GM12892 (cell line): ENCODE results near the gene PPP2R2C.

Source experiments
- POLR2A ChIP-seq: IDR thresholded peaks from 2 replicates; pipeline ENCODE4 v1.6.1; 2011; ENCODE audit warnings: low read depth, low read length, control low read depth
- POLR2AphosphoS5 ChIP-seq: IDR thresholded peaks from 2 replicates; pipeline ENCODE4 v1.6.1; 2011; ENCODE audit warnings: low read depth, low read length, control low read depth
- TAF1 ChIP-seq: IDR thresholded peaks from 2 replicates; pipeline ENCODE4 v1.6.1; 2011; ENCODE audit warnings: low read depth, mild to moderate bottlenecking, control low read depth, low read length, borderline replicate concordance

DNA sequence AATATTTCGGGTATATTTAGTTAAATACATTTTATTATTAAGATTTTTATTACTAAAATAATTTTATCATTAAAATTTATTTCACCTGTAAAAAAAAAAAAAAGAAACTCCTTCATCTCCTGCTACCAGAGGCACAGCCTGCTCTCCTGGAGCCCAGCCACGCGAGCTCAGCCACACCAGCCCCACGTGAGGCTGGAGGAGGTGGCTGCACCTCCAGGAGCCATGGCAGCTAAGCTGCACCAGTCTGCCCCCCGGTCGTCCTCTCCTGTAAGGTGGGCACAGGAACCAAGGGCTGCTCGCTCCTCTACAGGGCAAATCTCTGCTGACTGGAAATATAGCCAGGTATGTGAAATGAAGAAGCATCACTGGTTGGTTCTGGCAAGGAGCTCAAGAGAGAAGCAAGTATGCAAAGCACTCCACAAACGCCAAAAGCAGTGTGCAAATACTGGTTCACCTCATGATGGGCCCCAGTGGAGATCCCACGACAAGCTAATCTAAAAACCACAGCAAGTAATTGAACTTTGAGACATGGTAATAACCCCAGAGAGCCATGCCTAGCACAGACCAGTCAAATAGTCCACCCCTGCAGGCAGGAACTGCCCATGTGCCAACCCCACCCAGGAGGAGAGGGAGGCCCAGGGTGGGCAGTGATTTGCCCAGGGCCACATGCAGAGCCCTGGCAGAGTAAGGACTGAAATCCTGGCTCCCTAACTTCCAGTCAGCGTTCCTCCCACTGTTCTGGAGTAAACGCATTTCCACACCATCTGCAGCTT lies 112.7 kb downstream of the PPP2R2C start:
- no peak for TF ChIP-seq POLR2AphosphoS5
- no peak for TF ChIP-seq POLR2A
- TF ChIP-seq TAF1 = no peak
